Mononuclear cell (primary cell): ENCODE data around the gene SLCO6A1. TPM values are rescaled to one million over a fixed set of nuclear protein-coding genes. Genes with fewer than 3 reads are reported as not detected.

Experiments used
- H3K27me3 ChIP-seq: 2 replicates; pipeline ENCODE4 v1.6.0; 2011; ENCODE audit warnings: low read length, control low read depth; ENCODE audit not compliant: insufficient read depth
- H3K4me1 ChIP-seq: 2 replicates; pipeline ENCODE4 v1.5.1; 2011; ENCODE audit warnings: mild to moderate bottlenecking, low read length, control low read depth; ENCODE audit not compliant: insufficient read depth
- H3K4me3 ChIP-seq: 2 replicates; pipeline ENCODE4 v1.5.1; 2011; ENCODE audit warnings: mild to moderate bottlenecking, low read length, moderate library complexity
- H3K9me3 ChIP-seq: 2 replicates; pipeline ENCODE4 v1.5.1; 2011; ENCODE audit warnings: low read depth, mild to moderate bottlenecking, control low read depth, low read length
- total RNA-seq: library from RNA; depleted of rRNA; stranded (reverse); fragments of >200 nt; gene quantifications from one replicate; pipeline ENCODE4 v1.2.3, GENCODE V29; 2012

SLCO6A1 gene
- total RNA-seq, 1 donor: not detected

DNA sequence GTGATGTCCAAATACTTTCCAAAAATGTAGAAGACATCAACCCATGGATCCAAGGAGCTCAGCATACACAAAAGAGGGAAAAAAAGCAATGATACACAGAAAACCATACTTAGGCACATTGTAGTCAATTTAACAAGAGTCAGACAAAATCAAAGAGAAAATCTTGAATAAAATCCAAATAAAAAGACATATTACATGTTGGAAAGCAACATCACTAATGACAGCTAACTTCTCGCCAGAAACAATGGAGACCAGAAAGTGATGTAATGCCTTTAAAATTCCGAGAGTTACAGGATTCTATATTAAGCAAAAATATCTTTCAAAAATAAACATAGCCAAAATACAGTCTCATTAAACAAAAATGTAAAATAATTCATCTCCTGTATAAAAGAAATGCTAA lies 122.9 kb downstream of the SLCO6A1 start:
- no peaks in the 10 kb centered on the region for H3K9me3 ChIP-seq

DNA sequence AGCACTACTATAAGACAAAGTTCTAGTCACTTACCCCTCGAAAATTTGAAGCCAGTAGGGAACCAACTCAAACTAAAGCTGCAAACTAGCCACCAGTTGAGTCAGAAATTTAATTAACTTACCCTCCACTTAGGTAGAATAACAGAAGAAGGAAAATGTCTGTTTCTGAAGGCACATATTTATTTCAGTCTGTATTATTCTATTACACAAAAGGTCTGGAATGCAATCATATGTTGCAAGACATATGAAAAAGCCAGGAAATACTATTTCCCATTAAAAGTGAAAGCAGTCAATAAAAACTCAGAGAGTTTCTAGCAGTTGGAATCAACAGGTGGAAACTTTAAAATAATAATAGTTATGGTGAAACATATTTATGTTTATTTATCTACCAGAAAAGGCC lies 123.5 kb downstream of the SLCO6A1 start:
- Histone ChIP-seq H3K4me1 (no peaks in the 10 kb centered on the region), H3K4me3 (no peak overlapping the region), H3K27me3 (no peaks in the 10 kb centered on the region), H3K9me3 (no peaks in the 10 kb centered on the region)

More for the DNA sequence above, 122.9 kb downstream of the SLCO6A1 start:
- Histone ChIP-seq H3K4me3 (no peak overlapping the region), H3K4me1 (no peaks in the 10 kb centered on the region), H3K27me3 (no peaks in the 10 kb centered on the region)

DNA sequence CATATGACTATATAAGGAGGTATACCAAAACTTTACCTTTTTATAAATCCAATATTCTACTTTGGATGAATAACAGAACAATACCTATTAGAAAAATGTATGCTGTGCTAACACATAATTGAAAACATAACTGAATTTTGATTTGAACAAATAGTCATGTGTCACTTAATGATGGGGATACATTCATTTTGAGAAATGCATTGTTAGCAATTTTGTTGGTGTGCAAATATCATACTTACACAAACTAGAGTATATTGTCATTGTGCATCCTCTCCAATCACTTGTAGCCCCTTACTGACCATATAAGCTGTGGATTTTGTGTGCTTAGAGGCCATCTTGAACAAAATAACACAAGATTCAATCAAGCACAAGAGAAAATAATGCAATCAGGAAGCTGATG lies 130.4 kb downstream of the SLCO6A1 start:
- Histone ChIP-seq H3K4me3 (no peak overlapping the region), H3K27me3 (no peaks in the 10 kb centered on the region), H3K9me3 (no peaks in the 10 kb centered on the region), H3K4me1 (no peaks in the 10 kb centered on the region)

DNA sequence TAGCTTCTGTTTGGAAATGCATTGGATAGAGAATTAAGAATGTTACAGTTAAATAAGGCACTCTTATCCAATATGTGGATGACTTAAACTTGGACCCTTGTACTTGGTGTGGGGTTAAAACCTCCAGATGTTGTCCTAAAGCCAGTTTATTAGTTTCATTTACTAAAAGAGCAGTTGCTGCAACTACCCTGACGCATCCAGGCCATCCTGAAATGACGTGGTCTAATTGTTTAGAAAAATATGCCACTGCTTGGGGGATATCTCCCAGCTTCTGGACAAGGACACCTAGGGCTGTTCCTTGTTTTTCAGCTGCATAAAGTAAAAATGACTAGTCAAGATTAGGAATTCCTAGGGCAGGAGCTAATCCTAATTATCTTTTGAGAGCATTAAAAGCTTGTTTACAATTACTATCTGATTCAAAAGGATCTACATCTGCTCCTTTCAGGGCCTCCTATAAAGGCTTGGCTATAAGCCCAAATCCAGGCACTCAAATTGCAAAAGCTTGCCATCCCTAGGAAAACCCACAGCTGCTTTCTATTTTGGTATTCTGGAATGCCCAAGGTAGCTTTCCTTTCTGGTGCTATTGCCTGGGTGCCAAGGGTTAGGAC lies 157.0 kb downstream of the SLCO6A1 start:
- H3K9me3 ChIP-seq: no peaks in the 10 kb centered on the region
- H3K27me3 ChIP-seq: no peaks in the 10 kb centered on the region
- H3K4me1 ChIP-seq: no peaks in the 10 kb centered on the region
- no peak overlapping the region for H3K4me3 ChIP-seq

DNA sequence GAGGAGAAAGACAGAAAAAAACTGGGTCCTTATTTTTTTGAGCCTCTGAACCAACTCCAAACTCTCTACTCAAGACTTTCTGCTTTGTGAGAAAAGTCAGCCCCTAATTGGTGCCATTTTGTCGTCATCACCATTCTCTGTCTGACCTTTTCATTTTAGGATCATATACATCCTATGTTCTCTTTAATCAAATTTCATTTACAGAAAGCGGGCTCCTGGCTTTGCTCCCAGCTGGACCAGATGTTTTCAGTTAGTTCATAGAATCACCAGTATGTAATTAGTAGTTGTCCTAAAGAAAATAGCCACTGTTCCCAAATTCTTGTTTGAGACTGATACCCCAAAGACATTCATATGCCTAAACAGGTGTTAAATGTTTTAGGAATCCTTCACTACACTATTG lies 174.1 kb downstream of the SLCO6A1 start:
- Histone ChIP-seq H3K27me3 (no peaks in the 10 kb centered on the region), H3K4me1 (peaks cover 5% of the 10 kb centered on the region), H3K4me3 (no peak overlapping the region), H3K9me3 (no peaks in the 10 kb centered on the region)

Other genes with a start within 250 kb of the SLCO6A1 start
- 1.9 TPM for gene SLCO4C1, start 202.7 kb downstream of the SLCO6A1 start, total RNA-seq